ENCODE measurements around the gene PBOV1.

Gene PBOV1

DNA sequence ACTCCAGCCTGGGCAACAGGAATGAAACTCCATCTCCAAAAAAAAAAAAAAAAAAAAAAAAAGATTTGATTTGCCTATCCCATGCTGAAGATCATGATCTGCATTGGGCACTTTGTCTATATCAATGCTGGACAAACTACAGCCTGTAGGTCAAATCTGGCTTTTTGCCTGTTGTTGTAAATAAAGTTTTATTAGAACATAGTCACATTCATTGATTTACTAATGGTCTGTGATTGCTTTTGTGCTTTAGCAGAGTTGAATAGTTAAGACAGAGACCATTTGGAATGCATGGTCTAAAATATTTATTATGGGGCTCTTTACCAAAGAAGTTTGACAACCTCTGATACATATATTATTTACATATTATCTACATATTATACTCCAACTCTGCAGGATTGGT lies 14.0 kb downstream of the PBOV1 start:
- DNase-seq, result no peak

DNA sequence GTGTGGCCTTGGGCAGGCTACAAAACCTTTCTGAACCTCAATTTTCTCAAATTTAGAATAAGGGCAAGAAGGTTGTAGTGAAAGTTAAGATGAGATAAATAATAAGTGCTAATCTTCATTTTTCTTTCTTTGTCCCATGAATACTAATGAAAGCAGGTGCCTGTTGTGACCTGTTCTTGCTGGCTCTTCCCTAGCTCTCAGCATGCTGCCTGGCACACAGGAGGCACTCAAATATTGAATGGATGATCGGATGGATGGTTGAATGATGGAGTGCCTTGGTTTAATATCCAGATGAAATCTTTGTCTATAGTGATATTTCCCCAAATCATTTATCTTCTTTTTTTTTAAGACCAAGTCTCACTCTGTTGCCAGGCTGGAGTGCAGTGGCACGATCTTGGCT lies 15.0 kb downstream of the PBOV1 start:
- DNase-seq, result no peak

DNA sequence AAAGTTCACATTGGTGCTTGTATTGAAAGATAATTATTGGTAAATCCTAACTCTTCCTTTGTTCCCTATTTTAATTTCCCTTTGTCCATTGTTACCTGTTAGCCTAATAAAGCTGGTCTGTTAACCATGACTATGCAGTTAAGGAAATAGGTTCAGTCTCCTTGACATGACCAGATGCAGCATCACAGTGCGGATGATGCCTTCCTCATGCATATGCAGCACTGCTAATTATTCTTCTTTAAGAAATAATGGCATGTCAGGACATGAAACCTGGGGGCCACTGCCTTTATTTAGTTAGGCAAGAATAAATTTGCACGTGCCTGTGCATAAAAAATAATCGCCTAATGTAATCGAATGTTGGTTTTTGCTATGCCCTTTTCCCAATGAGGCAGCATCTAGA lies 16.5 kb downstream of the PBOV1 start:
- DNase-seq, result no peak

DNA sequence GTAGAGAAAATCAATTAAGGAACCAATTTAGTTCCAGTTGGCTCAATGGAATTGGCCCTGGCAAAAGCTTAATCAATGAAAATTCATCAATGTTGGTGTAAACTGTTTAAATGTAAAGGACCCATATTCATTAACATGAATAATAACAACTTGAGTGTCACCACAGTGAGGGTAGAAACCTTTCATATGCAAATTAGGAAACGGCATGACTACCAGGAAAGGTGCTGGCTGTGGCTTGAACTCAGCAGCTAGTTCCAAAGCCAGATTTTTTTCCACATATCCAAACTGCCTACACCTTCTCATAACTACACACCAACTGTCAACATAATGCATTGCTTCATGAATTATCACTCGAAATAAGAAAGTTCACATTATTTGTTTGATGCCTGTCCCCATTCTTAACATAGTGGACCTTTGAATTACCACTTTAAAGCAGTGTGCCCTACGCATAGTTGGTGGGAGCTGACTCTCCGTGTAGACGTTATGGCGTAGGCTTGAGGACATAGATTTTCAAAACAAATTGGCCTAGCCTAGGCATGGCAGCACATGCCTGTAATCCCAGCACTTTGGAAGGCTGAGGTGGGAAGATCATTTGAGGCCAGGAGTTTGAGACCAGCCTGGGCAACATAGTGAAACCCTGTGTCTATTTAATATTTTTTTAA lies 19.7 kb downstream of the PBOV1 start:
- no peak for DNase-seq

DNA sequence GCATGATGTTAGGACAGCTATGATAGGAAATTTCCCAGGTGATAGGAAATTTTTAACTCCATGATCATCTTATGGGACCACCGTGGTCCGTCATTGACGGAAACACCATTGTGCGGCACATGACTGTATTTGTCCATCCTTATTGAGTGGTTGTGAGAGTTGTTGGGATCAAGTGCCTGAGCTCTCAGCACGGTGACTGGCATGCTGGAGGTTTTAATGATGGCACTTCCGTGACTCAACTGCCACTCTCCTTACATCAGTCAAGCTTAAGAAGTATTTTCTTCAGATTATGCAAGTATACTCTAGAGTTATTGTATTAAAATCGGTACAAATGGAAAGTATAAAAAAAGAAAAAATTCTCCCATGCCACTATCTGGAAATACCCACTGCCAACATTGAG lies 20.7 kb downstream of the PBOV1 start:
- no peak for DNase-seq

DNA sequence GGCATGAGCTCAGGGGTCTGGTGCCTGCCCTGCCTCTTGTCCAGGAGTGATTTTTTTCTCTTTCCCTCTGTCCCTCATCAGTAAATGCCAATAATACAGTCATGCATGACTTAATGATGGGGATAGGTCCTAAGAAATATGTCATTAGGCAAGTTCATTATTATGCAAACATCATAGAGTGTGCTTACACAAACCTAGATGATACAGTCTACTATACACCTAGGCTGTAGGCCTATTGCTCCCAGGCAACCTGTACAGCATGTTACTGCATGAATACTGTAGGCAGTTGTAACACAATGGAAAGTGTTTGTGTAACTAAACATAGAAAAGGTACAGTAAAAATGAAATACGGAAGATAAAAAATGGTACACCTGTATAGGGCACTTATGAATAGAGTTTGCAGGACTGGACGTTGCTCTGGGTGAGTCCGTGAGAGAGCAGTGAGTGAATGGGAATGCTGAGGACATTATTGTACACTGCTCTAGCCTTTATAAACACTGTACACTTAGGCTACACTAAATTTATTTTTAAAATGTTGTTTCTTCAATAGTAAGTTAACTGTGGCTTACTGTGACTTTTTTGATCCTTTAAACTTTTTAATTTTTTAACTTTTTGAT lies 22.1 kb downstream of the PBOV1 start:
- no peak for DNase-seq

DNA sequence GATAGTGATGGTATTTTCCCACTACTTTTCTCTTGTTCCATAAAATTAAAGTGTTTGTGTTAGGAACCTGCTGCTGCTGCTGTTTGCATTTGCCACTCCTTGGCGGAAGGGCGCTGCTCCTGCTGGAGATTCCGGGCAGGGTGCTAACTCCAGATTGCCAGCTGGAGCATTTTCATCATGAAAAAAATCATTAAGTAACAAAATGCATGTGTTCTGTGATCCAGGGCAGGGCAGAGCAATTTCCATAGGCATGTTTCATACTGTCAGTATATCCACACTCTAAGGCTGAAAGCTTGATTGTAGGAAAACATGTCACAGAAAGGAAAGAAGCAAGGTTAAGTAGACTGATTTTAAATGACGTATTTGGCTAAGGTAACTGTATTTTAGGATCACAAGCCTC lies 24.0 kb downstream of the PBOV1 start:
- DNase-seq, result no peak

DNA sequence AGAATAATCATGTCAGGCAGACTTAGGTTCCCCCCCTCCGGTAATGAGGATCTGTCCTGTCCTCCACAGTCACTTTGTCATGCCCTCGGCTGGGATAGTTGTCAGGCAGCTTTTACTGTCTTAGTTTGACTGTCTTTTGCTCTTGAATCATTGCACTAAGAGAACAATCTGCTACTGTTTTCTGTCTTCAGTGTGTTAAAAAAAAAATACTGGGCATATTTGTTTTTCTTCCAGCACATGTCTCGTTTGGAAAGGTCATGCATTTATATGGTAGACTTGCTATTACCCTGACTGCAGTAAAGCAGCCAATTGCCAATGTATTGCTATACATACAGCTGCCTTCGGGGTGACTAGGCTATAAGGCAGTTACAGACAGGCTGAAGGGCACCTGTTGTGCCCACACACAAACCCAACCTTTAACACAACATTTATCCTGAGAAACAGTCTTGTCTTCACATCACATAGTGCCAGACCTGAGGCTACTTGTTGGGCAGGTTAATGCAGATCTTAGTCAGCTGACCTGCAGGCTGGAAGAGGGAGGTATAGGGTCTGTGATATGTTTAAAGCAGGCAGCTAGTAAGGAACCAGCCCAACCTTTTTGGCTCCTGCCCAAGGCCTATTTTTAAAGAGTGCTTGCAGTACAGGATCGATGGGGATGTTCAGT lies 29.9 kb downstream of the PBOV1 start:
- DNase-seq, result no peak

DNA sequence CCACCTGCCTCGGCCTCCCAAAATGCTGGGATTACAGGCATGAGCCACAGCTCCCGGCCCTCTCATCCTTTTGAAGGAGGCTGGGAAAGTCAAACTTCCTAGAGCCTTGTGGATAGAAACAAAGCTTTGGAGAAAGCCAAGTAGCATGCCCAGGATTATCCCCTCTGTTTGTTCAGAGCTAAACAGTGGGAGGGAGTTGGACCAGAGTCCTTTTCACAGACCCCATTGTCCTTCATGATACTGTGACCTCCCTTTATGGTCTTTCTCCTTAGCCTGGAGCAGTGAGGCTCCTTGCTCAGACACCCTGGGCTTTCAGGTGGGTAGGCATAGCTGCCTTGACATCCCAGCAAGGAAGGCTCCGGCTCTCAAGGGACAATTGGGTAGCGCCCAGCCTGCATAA lies 31.1 kb downstream of the PBOV1 start:
- DNase-seq, result no peak

DNA sequence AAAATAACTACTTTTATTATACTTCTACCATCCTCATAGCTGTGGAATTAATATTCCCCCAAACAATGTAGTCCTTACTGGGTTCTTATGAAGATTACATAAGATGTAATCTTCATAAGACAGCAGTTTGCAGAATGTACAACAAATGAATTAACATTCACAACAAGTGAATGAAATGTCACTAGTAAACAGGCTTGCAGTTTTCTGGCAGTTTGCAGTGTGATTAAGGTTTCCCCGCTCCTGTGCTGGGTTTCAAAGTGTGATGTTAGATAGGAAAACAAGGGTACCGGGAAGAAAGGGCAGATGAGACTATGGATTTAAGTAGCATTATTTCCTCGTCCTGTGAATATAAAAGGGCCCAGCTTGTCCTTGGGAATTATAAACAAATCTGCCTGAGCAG lies 34.1 kb downstream of the PBOV1 start:
- no peak for DNase-seq

DNA sequence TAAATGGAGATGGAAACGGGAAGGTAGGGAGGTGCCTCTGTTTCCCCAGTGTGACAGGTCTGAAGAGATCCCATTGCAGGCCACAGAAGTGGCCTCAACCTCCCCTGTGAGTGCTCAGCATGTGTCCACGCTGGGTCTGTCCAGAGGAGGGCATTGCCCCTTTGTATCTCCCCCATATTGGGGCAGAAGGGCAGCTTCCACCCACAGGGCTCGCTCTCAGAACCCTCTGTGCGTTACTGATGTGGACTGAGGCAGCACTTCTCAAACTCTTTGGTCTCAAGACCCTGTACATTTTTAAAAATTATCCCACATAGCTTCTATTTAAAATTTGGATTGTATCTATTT lies 34.5 kb downstream of the PBOV1 start:
- DNase-seq, result no peak

DNA sequence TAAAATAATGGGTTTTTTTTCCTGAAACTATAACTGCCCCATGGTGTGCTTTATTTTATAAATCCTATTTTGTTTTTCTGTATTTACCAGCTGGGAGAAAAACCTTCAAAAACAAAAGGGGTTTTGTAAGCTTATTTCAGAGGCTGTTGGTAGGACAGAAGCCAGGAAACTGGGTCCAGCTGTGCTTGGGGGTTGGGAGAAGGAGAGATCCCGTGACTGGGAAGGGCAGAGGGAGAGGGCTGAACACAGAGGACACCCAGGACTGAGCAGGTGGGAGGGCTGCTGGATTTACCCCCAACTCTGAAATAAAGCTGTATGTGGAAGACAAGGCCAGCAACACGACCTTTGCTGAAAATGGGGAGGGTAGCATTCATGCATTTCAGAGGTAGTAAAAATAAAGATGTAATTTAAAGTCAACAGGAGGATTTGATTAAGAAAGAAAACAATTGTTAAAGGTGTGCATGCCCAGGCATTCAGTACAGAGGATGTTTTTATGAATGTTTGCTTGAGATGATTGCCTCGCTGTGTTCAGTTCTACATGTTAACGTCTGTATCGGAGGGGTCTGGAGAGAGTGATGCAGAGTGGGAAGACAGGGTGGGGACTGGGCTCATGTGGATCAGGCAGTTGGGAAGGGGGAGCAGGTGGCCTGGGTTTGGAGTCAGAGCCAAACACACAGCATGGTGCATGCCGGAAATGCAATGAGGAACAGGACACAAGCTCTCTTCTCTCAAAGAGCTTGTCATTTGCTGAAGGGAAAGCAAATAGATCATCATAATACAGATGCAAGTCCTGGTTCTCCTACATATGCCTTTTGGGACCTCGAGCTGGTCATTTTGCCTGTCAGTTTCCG lies 35.1 kb downstream of the PBOV1 start:
- no peak for DNase-seq

DNA sequence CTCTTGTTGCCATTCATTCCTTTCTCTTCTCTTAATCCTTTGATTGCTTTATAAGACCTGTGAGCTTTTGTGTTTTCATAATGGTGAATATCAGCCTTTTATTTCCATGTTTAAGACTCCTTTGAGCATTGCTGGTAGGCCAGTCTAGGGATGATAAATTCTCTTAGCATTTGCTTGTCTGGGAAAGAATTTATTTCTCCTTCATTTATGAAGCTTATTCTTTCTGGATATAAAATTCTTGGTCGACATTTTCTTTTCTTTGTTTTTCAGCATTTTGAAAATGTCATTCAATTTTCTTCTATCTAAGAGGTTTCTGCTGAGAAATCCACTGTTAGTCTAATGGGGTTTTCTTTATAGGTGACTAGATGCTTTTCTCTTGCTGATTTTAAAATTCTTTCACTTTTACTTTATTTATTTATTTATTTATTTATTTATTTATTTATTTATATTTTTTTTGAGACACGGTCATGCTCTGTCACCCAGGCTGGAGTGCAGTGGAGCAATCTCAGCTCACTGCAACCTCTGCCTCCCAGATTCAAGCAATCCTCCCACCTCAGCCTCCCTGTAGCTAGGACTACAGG lies 41.5 kb downstream of the PBOV1 start:
- no peak for DNase-seq

DNA sequence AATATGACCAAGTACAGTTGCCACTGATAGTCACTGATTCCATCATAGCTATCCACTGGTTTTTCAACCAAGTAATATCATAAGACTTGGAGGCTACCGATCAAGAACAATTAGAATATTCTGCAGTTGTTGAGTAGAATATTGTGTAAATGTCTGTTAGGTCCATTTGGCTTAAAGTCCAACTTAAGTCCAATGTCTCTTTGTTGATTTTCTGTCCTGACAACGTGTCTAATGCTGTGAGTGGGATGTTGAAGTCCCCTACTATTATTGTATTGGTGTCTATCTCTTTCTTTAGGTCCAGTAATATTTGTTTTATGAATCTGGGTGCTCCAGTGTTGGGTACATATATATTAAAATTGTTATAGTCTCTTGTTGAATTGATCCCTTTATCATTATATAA lies 42.7 kb downstream of the PBOV1 start:
- no peak for DNase-seq
